Activated CD4-positive, CD25-positive, alpha-beta regulatory T cell treated with anti-CD3 and anti-CD28 coated beads, Interleukin-2, amount 50 U/mL, for 24 hours (primary cell): ENCODE data around the gene TAOK1.

Experiments
- ATAC-seq, 2 donors: fragments of 150-1000 bp; cut with Tn5 transposase; one replicate each; pipeline ENCODE4 v1.10.0; 2021; ENCODE audit warnings: mild to moderate bottlenecking in 1 of 2, moderate library complexity in 1 of 2

Gene TAOK1

DNA sequence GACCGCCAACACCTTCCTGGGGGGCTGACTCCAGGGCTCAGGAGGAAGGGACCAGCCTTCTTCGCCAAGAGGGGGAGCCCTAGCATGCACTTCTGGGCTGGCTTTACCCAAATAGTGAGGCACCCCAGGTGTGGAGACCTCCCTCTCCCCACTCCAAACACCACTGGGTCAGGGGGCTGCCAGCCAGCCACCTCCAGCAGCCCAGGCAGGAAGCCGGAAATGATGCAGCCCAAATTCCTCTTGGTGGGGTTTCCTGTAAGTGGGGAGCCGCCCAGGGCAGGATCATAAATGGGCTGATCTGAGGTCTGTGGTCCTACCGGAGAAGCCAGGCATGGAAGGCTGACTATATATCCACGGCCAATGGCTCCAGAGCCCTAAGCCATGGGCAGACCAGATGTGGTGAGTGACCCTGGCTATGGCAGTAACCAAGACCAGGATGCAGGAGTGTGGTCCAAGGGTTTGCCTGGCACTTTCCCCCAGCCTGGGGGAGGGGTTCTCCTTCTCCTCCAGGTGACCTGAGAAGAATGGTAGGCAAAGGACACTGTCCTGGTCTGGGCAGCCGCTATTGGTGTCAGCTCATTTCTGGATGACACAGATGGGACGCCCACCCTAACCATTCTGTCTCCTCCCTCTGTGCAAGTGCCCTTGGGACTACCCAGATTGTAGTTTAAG, 195.1 kb downstream of the TAOK1 start:
- ATAC-seq = no peak

DNA sequence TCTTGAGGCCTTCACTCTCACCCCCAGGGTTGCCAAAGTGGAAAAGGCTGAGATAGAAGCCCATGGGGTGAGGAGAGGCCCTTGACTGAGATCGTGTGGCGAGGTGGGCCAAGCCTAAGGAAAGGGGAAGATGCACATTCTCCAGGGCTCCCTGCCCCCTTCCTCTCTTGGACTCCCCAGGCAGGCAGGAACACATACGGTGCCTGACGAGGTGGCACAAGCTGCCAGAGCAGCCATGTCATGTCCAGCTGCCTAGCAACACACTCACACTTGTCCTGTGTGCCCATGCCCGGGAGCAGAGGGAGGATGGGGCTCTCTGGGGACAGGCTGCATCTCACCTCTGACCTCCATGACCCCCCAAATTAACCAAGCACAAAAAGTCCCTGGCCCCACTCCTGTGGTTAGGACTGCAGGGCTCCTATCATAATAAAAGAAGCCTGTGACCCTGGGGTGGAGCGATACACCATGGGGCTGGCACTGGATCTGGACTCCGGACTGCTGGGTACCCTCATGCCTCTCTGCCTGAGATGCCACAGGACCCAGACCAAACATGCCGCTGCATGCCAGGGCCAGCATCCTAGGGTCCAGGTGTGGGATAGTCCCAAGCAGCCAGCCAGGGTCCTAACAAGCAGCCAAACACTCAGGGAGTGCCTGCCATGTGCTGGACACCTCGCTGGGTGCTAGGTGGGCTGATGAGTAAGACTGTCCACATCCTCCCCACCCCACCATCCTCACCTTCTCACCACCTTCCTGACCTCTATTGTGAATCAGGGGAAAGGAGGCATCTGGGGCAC, 196.7 kb downstream of the TAOK1 start:
- no peak for ATAC-seq

DNA sequence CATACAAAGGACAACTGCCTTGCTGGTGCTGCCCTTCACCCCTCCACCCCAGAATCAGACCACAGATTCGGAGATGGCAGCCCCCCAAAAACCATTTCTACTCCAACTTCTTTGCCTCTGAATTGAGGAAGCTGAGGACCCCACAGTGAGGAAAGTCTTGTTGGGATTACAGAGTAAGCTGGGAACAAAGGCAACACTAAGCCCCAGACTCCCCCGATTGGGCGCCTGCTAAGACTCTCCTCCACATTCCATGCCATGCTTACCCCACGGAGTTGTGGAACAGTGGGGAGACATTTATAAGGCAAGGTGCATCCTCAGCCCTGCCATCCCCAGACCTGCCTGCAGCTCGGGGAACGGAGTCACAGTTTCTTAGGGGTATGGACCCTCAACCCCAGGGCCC, 197.4 kb downstream of the TAOK1 start:
- no peak for ATAC-seq

DNA sequence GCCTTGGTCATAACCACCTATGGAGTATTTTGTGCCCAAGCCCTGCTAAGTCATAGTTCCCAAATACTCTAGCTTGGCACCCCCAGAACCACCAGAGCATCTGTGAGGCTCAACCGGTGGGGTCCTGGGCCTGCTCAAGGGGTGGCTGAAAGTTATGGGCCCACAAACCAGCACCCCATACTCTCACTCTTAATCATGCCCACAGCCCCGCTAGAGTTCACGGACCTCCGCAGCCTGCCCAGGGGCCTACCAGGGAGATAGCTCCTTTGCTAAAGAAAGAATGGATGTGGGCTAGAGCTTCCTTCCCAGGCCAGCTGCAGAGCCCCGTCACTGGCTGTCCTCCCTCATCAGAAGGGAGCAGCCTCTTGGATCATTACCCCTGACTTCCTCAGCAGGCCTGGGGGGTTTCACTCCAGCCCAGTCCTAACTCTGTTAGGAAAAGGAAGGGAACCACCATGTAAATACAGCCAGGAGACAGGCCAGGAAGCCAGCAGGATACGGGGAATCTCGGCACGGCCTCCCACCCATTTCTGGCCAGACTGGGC, 197.9 kb downstream of the TAOK1 start:
- no peak for ATAC-seq

DNA sequence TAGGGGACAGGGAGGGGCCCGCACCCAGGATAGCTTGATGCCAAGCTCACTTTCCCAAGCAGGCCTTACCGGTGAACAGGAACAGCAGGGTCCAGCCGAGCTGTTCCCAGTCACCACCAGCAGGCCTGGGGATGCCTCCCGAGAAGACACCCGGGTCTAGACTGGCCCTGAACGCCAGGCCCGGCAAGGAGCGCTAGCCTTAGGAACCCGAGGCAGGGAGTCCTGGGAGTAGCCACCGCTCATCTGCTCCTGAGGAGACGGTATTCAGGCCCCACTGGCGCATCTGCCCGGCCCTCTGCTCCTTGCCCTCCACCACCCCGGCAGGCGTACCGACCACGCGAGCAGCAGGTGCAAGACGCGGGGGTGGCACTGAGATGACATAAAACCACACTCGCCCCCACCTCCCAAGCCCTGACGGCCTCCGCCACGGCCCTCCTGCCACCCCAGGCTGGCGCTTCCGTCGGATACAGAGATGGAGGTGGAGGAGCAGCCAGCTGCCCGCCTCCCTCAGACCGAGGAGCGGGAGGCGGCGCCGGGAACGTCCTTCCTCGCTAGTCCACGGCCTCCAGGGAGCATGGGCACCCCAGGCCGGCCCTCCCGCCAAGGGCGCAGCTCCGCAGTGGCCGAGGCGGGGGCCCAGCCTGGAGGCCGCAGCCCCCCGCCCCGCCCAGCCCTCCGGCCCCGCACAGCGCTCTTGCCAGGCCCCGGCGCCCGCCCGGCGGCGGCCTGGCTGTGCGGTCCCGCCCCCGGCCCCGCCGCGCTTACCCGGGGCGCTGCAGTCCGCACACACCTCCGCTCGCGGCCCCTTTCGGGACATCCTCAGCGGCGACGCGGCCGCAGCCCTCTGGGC, 198.6 kb downstream of the TAOK1 start:
- ATAC-seq = peak; percentile 15 to 21

DNA sequence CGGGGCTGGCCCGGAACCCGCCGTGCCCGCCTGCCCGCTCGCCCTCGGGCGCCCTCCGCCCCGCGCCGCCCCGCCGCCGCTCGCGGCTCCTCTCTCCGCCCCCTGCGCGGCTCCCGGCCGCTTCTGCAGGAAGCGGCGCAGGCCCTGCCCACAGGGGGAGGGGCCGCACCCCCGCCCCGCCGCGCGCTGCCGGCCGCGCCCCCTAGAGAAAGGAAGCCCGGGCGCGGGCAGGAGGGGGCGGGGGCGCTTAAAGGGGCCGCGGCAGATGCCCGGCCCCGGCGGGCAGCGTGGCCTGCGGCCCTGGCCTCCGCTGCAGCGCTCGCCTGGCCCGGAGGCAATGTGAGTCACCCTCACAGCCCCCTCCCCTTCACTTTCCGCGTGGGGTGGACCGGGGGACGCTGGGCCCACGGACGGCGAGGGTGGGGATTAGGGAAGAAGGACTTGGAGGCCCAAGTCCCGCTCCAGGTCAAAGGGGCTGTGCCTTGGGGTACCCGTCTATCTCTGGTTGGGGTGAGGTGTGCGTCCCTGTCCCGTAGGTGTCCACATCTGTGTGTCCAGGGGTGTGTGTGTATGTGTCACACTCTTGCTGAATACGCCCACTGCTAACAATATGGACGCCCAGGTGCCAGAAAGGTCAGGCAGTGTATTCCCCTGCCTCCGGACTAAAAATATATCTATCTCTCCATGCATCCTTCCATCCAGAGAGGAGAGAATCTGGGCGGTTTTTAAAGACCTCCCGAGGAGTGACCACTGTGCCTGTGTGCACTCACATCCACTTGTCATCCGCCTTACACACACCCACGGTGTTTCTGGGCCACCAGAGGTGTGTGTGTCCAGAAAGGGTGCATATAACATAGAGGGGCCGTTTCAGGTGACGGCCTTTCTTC, 199.6 kb downstream of the TAOK1 start, which contains the start of gene GIT1:
TSS of gene GIT1 (minus strand) at position 125 of the 887 bp plus-strand sequence. CDS start 270 bp downstream, outside the sequence.
- ATAC-seq = peak; percentile 75 to 78

DNA sequence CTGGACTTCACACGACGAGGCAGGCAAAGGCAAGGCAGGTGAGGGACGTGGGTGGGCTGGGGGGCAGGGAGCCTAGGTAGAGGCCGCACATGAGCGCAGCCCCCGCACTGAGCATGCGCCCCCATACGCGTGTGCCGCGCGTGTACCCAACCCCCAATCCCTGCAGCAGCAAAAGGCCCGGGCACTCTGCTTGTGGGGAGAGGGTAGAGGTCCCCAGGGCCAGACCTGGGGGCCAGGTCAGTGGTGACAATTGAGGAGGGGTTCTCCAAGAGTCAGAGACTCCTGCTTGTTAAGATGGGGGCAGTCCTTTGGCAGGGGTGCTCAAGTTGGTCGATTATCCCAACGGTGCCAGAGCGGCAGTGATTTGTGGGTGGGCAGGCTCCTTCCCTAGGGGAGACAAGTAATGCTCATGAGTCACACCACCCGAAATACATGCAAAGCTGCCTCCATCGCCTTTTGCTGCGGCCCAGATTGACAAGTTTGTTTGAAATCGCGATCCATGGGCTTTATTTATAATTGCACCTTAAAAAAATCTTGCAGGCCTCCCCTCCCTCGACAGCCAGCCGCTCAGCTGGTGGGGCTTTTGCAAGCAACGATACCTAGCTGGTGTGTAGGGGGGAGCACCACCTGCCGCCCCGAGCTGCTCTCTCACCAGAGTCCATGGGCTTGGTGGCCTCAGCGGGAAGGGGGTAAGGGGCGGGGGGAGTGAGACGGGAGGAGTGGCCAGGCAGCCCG, 200.4 kb downstream of the TAOK1 start:
- no peak for ATAC-seq

DNA sequence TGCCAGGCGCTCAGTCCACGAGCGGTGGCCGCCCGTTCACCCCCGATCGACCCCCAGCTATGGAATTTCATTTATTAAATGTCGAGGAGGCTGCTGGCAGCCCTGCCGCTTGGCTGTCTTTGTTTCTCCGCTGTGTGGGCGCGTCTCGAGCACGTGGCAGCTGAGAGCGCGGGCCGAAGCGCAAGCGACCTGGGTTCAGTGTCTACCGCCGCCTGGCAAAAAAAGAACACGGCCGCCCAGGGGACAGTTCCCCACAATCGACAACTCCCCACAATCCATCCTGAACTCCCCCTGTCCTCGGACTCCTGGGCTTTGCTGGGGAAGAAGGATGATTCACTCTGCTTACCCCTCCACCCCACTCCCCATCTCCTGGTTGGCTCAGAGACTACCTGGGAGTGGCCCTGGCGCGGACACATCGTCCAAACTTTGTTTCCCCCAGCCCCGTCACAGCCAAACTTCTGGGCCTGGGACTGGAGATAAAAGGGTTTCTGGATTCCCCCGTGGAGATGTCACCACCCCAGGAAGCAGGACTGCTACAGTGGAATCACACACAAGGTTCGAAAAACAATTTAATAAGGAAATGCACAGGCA, 201.1 kb downstream of the TAOK1 start:
- no peak for ATAC-seq

DNA sequence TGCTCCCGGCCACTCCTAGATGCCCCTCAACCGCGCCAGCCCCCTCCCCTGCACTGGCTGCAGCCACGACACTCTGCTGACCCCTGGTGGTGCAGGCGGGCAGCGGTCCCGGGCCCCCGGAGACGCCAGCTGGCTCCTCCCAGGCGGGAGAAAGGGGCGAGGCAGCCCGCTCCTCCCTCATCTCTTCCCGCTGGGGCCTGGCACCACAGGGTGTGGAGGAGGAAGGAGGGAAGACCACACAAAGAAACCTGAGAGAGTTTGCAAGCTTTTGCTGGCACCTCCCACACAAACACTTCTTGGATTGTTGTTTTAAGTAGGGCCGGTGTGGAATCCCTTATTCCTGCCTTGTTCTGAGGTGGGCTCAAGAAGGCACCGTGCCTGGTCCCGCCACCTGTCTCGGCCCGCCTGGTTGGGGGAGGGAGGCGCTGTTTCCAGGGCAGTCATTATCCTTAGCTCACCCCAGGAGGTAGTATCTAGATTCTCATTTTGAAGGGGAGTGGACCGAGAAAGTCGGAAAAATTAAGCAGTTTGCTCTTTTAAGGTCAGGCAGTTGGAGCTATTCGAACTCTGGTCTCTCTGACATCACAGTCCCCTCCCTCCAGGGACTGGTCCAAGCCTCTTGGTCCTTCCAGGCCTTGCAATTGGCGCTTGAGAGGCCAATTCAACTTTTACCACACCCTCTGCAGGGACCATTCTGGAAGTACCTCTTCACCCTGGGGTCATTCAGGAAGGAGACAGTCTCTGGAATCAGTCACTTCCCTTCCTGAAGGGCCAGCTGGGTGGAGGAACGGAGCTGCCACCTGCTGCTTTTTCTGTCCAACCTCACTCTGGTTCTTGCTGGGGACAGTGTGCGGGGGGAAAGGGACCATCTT, 201.8 kb downstream of the TAOK1 start:
- peak; percentile 37 to 39 for ATAC-seq

DNA sequence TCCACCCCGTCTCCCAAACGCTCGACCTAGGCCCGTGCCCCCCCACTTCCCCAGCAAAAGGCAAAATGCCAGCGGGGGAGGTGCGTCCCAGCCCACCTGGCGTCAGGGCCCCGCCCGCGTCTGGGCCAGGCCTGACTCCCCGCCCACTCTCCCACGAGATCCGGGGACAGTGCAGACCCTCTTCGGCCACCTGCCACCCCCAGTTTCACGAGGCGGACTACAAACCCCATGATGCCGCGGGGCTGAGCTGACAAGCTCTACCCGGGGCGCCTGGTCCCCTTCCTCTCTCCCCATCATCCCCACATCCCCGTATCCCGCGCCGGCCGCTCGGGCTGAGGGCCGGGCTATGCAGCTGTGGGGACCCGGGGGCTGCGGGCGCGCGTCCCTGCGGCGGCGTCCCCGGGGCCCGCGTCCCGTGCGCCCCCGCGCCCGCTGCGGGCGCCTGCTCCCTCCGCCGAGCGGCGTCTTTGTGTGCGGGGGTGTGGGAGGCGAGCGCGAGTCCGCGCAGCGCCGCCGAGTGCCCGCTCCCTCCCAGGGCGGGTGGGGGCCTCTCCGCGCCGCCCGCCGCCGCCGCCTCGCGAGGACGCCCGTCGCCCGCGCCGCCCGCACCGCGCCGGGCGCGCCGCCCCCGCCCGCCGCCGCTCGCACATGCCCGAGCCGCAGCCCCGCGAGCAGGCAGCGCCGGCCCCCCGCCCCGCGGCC, 202.8 kb downstream of the TAOK1 start, which contains the start of gene ANKRD13B:
TSS of gene ANKRD13B (plus strand) at position 283 of the 702 bp plus-strand sequence. CDS start 490 bp downstream, outside the sequence.
- no peak for ATAC-seq

DNA sequence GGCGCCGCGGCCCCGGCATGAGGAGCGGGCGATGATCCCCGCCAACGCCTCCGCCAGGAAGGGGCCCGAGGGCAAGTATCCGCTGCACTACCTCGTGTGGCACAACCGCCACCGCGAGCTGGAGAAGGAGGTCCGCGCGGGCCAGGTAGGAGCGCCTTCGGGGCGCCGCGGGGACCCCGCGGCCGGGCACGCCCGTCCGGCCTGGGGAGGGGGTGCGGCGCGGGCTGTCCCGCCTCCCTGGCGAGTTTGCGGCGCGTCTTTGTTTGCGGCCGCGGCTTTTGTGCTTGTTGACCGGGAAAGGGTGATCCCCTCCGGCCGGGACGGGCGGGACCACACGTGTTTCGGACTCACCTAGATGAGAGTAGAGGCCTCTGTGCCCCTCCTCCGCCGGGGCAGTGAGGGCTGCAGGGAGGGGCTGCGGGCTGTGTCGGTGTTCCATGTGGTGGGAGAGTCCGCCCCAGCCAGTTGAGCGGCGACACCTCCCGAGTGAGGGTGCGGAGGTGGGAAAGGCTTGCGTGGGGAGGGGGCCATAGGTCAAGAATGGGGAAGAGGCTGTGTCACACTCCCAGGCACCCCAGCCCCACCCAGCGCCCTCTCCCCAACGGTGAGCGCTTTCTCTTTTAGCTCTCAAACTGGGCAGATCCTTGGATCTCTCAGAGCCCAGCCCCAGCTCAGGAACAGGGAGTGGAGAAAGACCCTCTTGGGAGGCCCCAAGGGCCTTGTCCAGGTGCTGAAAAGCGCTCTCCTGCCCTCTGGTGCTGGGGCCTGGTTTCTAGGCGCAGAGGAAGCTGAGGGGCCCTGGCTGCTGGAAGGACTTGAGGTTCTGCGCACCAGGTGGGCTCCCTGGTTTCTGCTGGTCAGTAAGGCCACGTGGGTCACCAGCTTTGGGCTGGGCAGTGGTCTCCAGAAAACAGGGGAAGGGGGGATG, 203.7 kb downstream of the TAOK1 start:
- ATAC-seq = no peak

DNA sequence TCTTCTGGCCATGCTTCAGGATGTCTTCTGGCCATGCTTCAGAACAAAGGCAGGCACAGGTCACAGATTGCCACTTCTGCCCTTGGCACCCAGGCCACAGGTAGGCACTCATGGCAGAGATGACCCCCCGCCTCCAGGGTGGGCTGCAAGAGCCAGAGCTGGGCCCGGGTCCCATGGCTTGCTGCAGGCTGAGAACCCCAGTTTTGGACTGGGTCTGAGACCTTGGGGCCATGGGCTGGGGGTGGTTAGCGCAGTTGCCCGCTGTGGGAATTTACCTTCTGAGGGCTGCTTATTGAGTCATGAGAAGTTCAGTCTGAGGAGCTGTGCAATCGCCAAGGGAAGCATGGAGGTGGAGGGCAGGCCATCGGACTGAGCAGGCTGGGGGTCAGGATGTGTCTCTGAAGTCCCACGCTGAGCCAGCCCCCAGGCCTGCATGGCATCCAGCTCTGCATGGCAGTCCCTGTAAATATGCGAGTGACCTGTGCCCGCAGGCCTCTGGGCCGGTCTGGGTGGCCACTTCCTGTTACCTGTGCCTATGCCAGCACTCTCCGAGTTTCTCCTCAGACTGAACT, 204.4 kb downstream of the TAOK1 start:
- no peak for ATAC-seq

DNA sequence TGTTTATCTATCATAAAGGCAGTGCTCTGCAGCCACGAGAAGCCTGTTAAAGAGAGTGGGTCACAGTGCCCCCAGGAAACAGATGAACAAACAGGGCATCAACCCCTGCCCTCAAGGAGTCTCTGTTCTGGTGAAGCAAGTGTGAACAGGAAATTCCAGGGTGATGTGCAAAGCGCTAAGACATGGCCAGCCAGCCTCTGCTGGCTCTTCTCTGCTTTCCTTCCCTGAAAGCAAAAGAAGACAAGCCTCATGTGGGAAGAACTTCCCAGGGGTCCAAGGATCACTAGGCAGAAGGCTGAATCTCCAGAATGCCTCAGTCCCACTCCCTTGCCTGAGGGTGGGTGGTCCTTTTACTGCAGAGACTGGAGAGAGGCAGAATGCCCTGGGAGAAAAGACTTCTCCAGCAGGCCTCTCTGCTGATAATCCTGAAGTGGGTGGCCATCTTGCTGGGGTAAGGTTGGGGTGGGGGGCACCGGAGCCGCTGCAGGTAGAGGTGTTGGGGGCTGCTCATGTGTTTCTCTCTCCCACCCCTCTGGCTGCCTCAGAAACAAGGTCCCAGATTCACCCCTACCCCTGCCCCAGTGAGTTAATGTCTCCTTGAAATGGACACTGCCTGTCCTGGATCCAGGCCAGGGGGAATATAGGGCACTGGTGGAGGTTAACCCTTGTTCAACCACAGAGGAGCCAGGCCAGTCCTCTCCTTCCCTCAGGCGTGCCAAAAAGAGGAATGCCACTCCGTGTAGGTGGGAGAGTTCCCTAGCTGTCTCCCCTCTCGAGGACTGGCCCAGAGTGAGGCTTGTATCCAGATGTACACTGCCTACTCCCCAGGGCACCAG, 205.2 kb downstream of the TAOK1 start:
- ATAC-seq = no peak

DNA sequence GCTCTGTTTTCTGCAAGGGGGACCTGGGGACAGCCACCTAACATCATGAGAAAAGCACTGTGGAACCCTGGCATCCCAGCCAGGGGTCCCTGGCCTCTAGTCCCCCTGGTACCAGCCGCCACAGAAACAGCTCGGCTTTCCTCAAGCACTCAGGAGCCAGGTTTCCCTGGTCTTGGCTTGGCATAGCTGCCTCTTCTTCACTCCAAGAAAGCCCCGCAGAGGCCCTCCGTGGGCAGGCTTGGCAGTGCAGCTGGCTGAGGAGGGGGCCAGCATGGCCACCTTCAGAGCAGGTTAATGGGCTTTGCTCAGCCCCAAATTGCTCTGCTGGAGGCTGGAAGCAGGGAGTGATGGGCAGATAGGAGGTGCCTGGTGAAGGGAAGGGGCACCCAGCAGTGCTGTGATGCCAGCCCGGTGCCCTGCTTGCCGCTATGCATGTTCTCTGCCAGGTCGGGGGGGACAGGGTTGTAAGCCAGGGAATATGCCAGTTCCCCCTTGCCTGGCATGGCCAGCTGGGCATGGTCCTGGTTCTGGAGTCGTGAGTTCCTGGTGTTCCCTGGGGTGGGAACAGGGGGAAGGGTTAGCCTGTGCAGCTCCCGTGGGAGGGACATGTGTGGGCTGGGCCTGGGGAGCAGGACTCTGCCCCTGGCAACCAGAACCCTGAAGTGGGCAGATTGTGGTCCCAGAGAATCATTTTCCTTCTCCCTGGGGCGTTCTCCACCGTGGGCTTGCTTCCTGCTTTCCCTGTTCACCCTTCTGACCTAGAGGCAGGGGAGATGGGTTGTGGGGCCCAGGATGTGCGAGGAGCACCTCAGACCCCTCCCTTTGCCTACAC, 206.0 kb downstream of the TAOK1 start:
- ATAC-seq = no peak

DNA sequence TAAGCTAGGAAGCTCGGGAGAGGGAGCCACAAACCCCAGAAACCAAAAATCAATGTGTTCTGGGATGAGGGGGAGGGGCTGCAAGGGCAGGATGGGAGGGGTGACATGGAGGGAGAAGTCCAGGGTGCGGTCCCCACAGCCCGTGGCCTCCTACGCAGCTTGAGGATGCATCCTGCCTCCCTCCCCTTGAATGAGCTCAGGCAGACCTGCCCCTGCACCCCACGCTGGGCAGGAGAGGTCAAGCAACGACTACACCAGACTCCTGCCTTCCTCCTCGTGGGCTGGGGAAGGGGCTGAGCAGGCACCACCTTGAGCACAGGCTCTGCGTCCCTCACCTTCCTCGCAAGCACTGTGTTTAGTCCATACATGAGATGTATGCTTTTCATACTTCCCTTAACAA, 206.6 kb downstream of the TAOK1 start:
- no peak for ATAC-seq
